NCI-H82 treated with DMSO at 0.1 percent for 48 hours (cell line): ENCODE data around the gene ZFP82.

ENCODE experiments used
- DNase-seq: peaks from one replicate; lab custom pipeline; 2025; ENCODE audit not compliant: unreplicated experiment; lab: John Stamatoyannopoulos, UW

Gene ZFP82

GRCh38 chr19:36373638-36374156 is 44.7 kb downstream of the ZFP82 start:
- DNase-seq: no peak

- no peak for DNase-seq
These were observed 46.6 kb downstream of the ZFP82 start for GRCh38 chr19:36371886-36372285.

- no peak for DNase-seq
These were observed 54.6 kb downstream of the ZFP82 start for GRCh38 chr19:36363845-36364244.
